ENCODE data around the gene MAP3K14. TPM values are rescaled to one million over a fixed set of nuclear protein-coding genes. Genes with fewer than 3 reads are reported as not detected.

MAP3K14 gene
- total RNA-seq, 1 experiment from 2014 or later = 1.6 TPM

GRCh38 chr17:45273551-45273957, 43.3 kb downstream of the MAP3K14 start:
- Histone ChIP-seq H3K36me3 (replicated peaks; ENCODE audit: control insufficient read depth, insufficient read depth, low read length) (peaks cover 11% of the 10 kb centered on the region), H3K4me3 (ENCODE audit: insufficient read depth, low read depth, low read length) (no peak overlapping the region), H3K27me3 (ENCODE audit: control insufficient read depth, insufficient read depth, low read length) (no peaks in the 10 kb centered on the region)
- DNase-seq = peak; percentile 43

GRCh38 chr17:45271603-45272002, 45.2 kb downstream of the MAP3K14 start:
- Histone ChIP-seq H3K4me3 (ENCODE audit: insufficient read depth, low read depth, low read length) (no peak overlapping the region), H3K27me3 (ENCODE audit: control insufficient read depth, insufficient read depth, low read length) (no peaks in the 10 kb centered on the region), H3K36me3 (replicated peaks; ENCODE audit: control insufficient read depth, insufficient read depth, low read length) (peaks cover 13% of the 10 kb centered on the region)
- DNase-seq = no peak

GRCh38 chr17:45270828-45271418, 45.9 kb downstream of the MAP3K14 start:
- peaks cover 17% of the 10 kb centered on the region for H3K36me3 ChIP-seq (replicated peaks; ENCODE audit: control insufficient read depth, insufficient read depth, low read length)
- peak; percentile 96 for DNase-seq
- H3K27me3 ChIP-seq (ENCODE audit: control insufficient read depth, insufficient read depth, low read length) = no peaks in the 10 kb centered on the region
- H3K4me3 ChIP-seq (ENCODE audit: insufficient read depth, low read depth, low read length) = no peak overlapping the region

- Histone ChIP-seq H3K27me3 (ENCODE audit: control insufficient read depth, insufficient read depth, low read length) (no peaks in the 10 kb centered on the region), H3K36me3 (replicated peaks; ENCODE audit: control insufficient read depth, insufficient read depth, low read length) (peaks cover 17% of the 10 kb centered on the region), H3K4me3 (ENCODE audit: insufficient read depth, low read depth, low read length) (no peak overlapping the region)
- no peak for DNase-seq
These were observed 46.9 kb downstream of the MAP3K14 start for GRCh38 chr17:45269912-45270311.

GRCh38 chr17:45267436-45268055, 49.3 kb downstream of the MAP3K14 start:
- no peaks in the 10 kb centered on the region for H3K27me3 ChIP-seq (ENCODE audit: control insufficient read depth, insufficient read depth, low read length)
- H3K36me3 ChIP-seq (replicated peaks; ENCODE audit: control insufficient read depth, insufficient read depth, low read length) = peaks cover 13% of the 10 kb centered on the region
- no peak overlapping the region for H3K4me3 ChIP-seq (ENCODE audit: insufficient read depth, low read depth, low read length)
- DNase-seq = no peak

- H3K36me3 ChIP-seq (replicated peaks; ENCODE audit: control insufficient read depth, insufficient read depth, low read length) = peaks cover 13% of the 10 kb centered on the region
- DNase-seq = no peak
- H3K4me3 ChIP-seq (ENCODE audit: insufficient read depth, low read depth, low read length) = no peak overlapping the region
- peaks cover 3% of the 10 kb centered on the region; the same call in 1 of the 2 replicates for H3K27me3 ChIP-seq (ENCODE audit: control insufficient read depth, insufficient read depth, low read length)
These were observed 50.4 kb downstream of the MAP3K14 start for GRCh38 chr17:45266372-45266926.

GRCh38 chr17:45265821-45266220, 51.0 kb downstream of the MAP3K14 start:
- DNase-seq = no peak

GRCh38 chr17:45264988-45265387, 51.8 kb downstream of the MAP3K14 start:
- DNase-seq = no peak
- H3K27me3 ChIP-seq (ENCODE audit: control insufficient read depth, insufficient read depth, low read length) = peaks cover 8% of the 10 kb centered on the region; the same call in 1 of the 2 replicates

More at GRCh38 chr17:45265821-45266220, 51.0 kb downstream of the MAP3K14 start:
- H3K27me3 ChIP-seq (ENCODE audit: control insufficient read depth, insufficient read depth, low read length) = peaks cover 6% of the 10 kb centered on the region; the same call in 1 of the 2 replicates
- no peak overlapping the region for H3K4me3 ChIP-seq (ENCODE audit: insufficient read depth, low read depth, low read length)
- H3K36me3 ChIP-seq (replicated peaks; ENCODE audit: control insufficient read depth, insufficient read depth, low read length) = peaks cover 13% of the 10 kb centered on the region

GRCh38 chr17:45264430-45264829, 52.4 kb downstream of the MAP3K14 start:
- peaks cover 8% of the 10 kb centered on the region for H3K36me3 ChIP-seq (replicated peaks; ENCODE audit: control insufficient read depth, insufficient read depth, low read length)
- H3K4me3 ChIP-seq (ENCODE audit: insufficient read depth, low read depth, low read length) = no peak overlapping the region
- no peak for DNase-seq
- H3K27me3 ChIP-seq (ENCODE audit: control insufficient read depth, insufficient read depth, low read length) = peaks cover 8% of the 10 kb centered on the region; the same call in 1 of the 2 replicates

More at GRCh38 chr17:45264988-45265387, 51.8 kb downstream of the MAP3K14 start:
- Histone ChIP-seq H3K4me3 (ENCODE audit: insufficient read depth, low read depth, low read length) (no peak overlapping the region), H3K36me3 (replicated peaks; ENCODE audit: control insufficient read depth, insufficient read depth, low read length) (peaks cover 11% of the 10 kb centered on the region)

GRCh38 chr17:45263477-45263860, 53.4 kb downstream of the MAP3K14 start:
- DNase-seq = no peak
- peaks cover 8% of the 10 kb centered on the region; the same call in 1 of the 2 replicates for H3K27me3 ChIP-seq (ENCODE audit: control insufficient read depth, insufficient read depth, low read length)
- H3K36me3 ChIP-seq (replicated peaks; ENCODE audit: control insufficient read depth, insufficient read depth, low read length) = peaks cover 6% of the 10 kb centered on the region
- no peak overlapping the region for H3K4me3 ChIP-seq (ENCODE audit: insufficient read depth, low read depth, low read length)

- peak; percentile 71 for DNase-seq
- peak overlapping the region; percentile 59 for H3K4me3 ChIP-seq (ENCODE audit: insufficient read depth, low read depth, low read length)
- H3K27me3 ChIP-seq (ENCODE audit: control insufficient read depth, insufficient read depth, low read length) = peaks cover 8% of the 10 kb centered on the region; the same call in 1 of the 2 replicates
- peaks cover 6% of the 10 kb centered on the region for H3K36me3 ChIP-seq (replicated peaks; ENCODE audit: control insufficient read depth, insufficient read depth, low read length)
These were observed 54.0 kb downstream of the MAP3K14 start for GRCh38 chr17:45262516-45263476.

GRCh38 chr17:45261577-45262515, 55.0 kb downstream of the MAP3K14 start, which contains the start of gene SPATA32:
SPATA32 (minus strand) TSS chr17:45262094; CDS start chr17:45262016, 78 bp downstream.
- DNase-seq = peak; percentile 92
- H3K36me3 ChIP-seq (replicated peaks; ENCODE audit: control insufficient read depth, insufficient read depth, low read length) = peaks cover 4% of the 10 kb centered on the region

GRCh38 chr17:45260204-45260783, 56.5 kb downstream of the MAP3K14 start:
- DNase-seq = no peak
- H3K4me3 ChIP-seq (ENCODE audit: insufficient read depth, low read depth, low read length) = no peak overlapping the region
- H3K27me3 ChIP-seq (ENCODE audit: control insufficient read depth, insufficient read depth, low read length) = peaks cover 8% of the 10 kb centered on the region; the same call in 1 of the 2 replicates

More at GRCh38 chr17:45261577-45262515, 55.0 kb downstream of the MAP3K14 start, which contains the start of gene SPATA32:
- H3K27me3 ChIP-seq (ENCODE audit: control insufficient read depth, insufficient read depth, low read length) = peaks cover 8% of the 10 kb centered on the region; the same call in 1 of the 2 replicates
- peak within 1 kb of the TSS; percentile 59 for H3K4me3 ChIP-seq (ENCODE audit: insufficient read depth, low read depth, low read length)

More at GRCh38 chr17:45260204-45260783, 56.5 kb downstream of the MAP3K14 start:
- H3K36me3 ChIP-seq (replicated peaks; ENCODE audit: control insufficient read depth, insufficient read depth, low read length) = no peaks in the 10 kb centered on the region

Data from H7 (cell line).